Skeletal muscle tissue (tissue), 4 donors: ENCODE results near the gene PTPRG. TPM values are rescaled to one million over a fixed set of nuclear protein-coding genes. Genes with fewer than 3 reads are reported as not detected.

Experiments used
- H3K27ac ChIP-seq: one replicate; pipeline ENCODE4 v1.7.0; 2013; ENCODE audit warnings: mild to moderate bottlenecking, low read depth, low read length, inconsistent platforms
- H3K27me3 ChIP-seq, 3 donors: one replicate each; pipeline ENCODE4 v1.7.0; 2013; ENCODE audit warnings: low read length in 3 of 3; ENCODE audit not compliant: control insufficient read depth in 3 of 3, insufficient read depth in 3 of 3
- H3K36me3 ChIP-seq, 3 donors: one replicate each; pipeline ENCODE4 v1.7.0; 2013; ENCODE audit warnings: low read length in 3 of 3; ENCODE audit not compliant: control insufficient read depth in 3 of 3, insufficient read depth in 3 of 3
- H3K4me1 ChIP-seq, 3 donors: one replicate each; pipeline ENCODE4 v1.7.0; 2013; ENCODE audit warnings: low read length in 3 of 3, mild to moderate bottlenecking in 3 of 3; ENCODE audit not compliant: control insufficient read depth in 3 of 3, insufficient read depth in 3 of 3
- H3K4me3 ChIP-seq, 3 donors: one replicate each; pipeline ENCODE4 v1.7.0; 2013; ENCODE audit warnings: low read length in 3 of 3
- H3K9ac ChIP-seq, 3 donors: one replicate each; pipeline ENCODE4 v1.7.0; 2013; ENCODE audit warnings: low read length in 3 of 3, mild to moderate bottlenecking in 3 of 3, moderate library complexity in 2 of 3, low read depth in 1 of 3
- H3K9me3 ChIP-seq, 3 donors: one replicate each; pipeline ENCODE4 v1.7.0; 2013; ENCODE audit warnings: low read length in 3 of 3; ENCODE audit not compliant: control insufficient read depth in 3 of 3
- total RNA-seq: library from RNA; depleted of rRNA; stranded (reverse); fragments of >200 nt; gene quantifications from one replicate; pipeline ENCODE4 v1.2.3, GENCODE V29; 2014
- donor health status: Osteomylitis.

Gene PTPRG
- total RNA-seq, 1 donor from 2014 or later: 48.5 TPM

DNA sequence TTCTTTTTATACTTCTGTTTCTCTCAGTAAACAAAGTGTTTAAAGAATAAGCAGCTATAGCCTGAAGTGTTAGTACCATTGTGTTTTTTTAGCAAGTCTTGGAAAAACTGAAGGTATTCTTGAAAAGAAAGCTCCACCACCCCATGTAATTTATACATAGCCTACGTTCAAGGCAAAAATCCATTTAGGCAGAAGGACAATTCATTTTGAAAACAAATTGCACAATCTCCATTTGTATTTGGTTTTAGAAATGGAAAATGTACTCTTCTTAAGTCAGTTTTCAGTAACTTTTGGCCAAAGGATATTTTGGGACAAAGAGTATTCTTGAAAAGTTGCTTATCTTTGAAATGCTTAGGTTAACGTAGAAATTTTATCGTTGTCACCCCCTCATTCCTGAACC lies 34.5 kb downstream of the PTPRG start:
- no peak overlapping the region for H3K4me3 ChIP-seq
- no peaks in the 10 kb centered on the region for H3K9me3 ChIP-seq
- peaks cover 12 to 20% (median 14%) of the 10 kb centered on the region in 3 donors for H3K4me1 ChIP-seq
- no peaks in the 10 kb centered on the region for H3K36me3 ChIP-seq
- H3K27me3 ChIP-seq: no peaks in the 10 kb centered on the region
- no peak overlapping the region for H3K9ac ChIP-seq
- no peak overlapping the region for H3K27ac ChIP-seq

- Histone ChIP-seq H3K36me3 (no peaks in the 10 kb centered on the region), H3K27me3 (no peaks in the 10 kb centered on the region), H3K27ac (no peak overlapping the region), H3K9ac (no peak overlapping the region), H3K4me3 (no peak overlapping the region), H3K4me1 (peaks cover 14 to 18% (median 14%) of the 10 kb centered on the region in 3 donors), H3K9me3 (no peaks in the 10 kb centered on the region)
These were observed 36.5 kb downstream of the PTPRG start for GRCh38 chr3:61597906-61598305.

- H3K4me1 ChIP-seq: peaks cover 5 to 8% (median 6%) of the 10 kb centered on the region in 3 donors
- no peak overlapping the region for H3K4me3 ChIP-seq
- no peaks in the 10 kb centered on the region for H3K9me3 ChIP-seq
- H3K27me3 ChIP-seq: no peaks in the 10 kb centered on the region
- no peaks in the 10 kb centered on the region for H3K36me3 ChIP-seq
- H3K9ac ChIP-seq: no peak overlapping the region
- no peak overlapping the region for H3K27ac ChIP-seq
These were observed 38.8 kb downstream of the PTPRG start for GRCh38 chr3:61600195-61600594.

GRCh38 chr3:61601831-61602230 lies 40.5 kb downstream of the PTPRG start:
- Histone ChIP-seq H3K4me3 (no peak overlapping the region), H3K4me1 (peaks cover 2 to 5% (median 3%) of the 10 kb centered on the region in 3 donors), H3K27ac (no peak overlapping the region)

DNA sequence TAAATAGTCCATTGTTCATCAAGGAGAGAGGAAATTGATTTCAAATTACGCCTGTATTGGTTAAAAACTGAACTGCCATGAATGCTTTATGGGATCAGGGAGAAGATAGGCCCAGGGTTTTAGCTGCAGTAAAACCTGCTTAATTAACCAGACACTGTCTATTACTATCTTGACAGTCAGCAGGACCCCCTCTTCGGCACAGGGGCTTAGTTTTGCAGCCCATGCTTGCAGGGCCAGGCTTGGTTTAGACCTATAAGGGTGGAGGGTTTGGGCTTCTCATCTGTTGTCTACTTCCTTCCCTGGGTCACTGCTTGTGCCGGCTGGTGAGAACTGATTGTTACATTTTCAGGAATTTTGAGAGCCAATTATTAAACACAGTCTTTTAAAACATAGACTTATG lies 41.1 kb downstream of the PTPRG start:
- H3K9me3 ChIP-seq: no peaks in the 10 kb centered on the region
- no peaks in the 10 kb centered on the region for H3K27me3 ChIP-seq
- no peak overlapping the region for H3K27ac ChIP-seq
- no peaks in the 10 kb centered on the region for H3K36me3 ChIP-seq
- H3K4me3 ChIP-seq: no peak overlapping the region
- no peak overlapping the region for H3K9ac ChIP-seq
- peaks cover 2 to 5% (median 3%) of the 10 kb centered on the region in 3 donors for H3K4me1 ChIP-seq

More at GRCh38 chr3:61601831-61602230, 40.5 kb downstream of the PTPRG start:
- no peak overlapping the region for H3K9ac ChIP-seq
- no peaks in the 10 kb centered on the region for H3K27me3 ChIP-seq
- H3K36me3 ChIP-seq: no peaks in the 10 kb centered on the region
- H3K9me3 ChIP-seq: no peaks in the 10 kb centered on the region

DNA sequence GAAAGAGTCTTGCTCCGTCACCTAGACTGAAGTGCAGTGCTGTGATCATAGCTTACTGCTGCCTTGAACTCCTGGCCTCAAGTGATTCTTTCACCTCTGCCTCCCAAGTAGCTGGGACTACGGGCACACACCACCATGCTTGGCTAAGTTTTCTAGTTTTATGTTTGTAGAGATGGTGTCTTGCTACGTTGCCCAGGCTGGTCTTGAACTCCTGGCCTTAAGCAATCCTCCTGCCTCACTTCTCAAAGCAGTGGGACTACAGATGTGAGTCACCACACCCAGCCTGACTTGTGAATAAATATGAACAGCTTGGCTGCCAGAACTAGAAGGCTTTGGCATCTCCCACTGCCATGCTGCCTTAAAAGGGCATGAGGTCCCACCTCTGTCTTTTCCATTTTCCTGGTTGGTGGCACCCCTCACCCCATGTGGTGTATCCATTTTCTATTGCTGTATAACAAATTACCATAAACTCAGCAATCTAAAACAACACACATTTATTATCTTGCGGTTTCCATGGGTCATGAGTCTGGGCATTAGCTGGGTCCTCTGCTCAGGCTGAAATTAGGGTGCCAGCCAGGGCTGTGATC lies 44.3 kb downstream of the PTPRG start:
- Histone ChIP-seq H3K4me1 (peaks cover 0 to 3% (median 2%) of the 10 kb centered on the region in 3 donors), H3K9ac (no peak overlapping the region), H3K27ac (no peak overlapping the region), H3K27me3 (no peaks in the 10 kb centered on the region), H3K36me3 (no peaks in the 10 kb centered on the region), H3K9me3 (no peaks in the 10 kb centered on the region), H3K4me3 (no peak overlapping the region)

- Histone ChIP-seq H3K4me1 (peaks cover 0 to 3% (median 2%) of the 10 kb centered on the region in 3 donors), H3K36me3 (no peaks in the 10 kb centered on the region), H3K27ac (no peak overlapping the region), H3K4me3 (no peak overlapping the region), H3K27me3 (no peaks in the 10 kb centered on the region), H3K9ac (no peak overlapping the region), H3K9me3 (no peaks in the 10 kb centered on the region)
These were observed 44.8 kb downstream of the PTPRG start for GRCh38 chr3:61606196-61606595.

- H3K4me3 ChIP-seq: no peak overlapping the region
- H3K9ac ChIP-seq: no peak overlapping the region
- H3K27me3 ChIP-seq: no peaks in the 10 kb centered on the region
- no peak overlapping the region for H3K27ac ChIP-seq
- no peaks in the 10 kb centered on the region for H3K36me3 ChIP-seq
- H3K4me1 ChIP-seq: peaks cover 0 to 4% (median 3%) of the 10 kb centered on the region in 3 donors
- H3K9me3 ChIP-seq: no peaks in the 10 kb centered on the region
These were observed 46.7 kb downstream of the PTPRG start for GRCh38 chr3:61608072-61608471.

GRCh38 chr3:61608711-61609110 lies 47.3 kb downstream of the PTPRG start:
- no peak overlapping the region for H3K27ac ChIP-seq
- peaks cover 0 to 4% (median 3%) of the 10 kb centered on the region in 3 donors for H3K4me1 ChIP-seq

GRCh38 chr3:61610316-61610715 lies 48.9 kb downstream of the PTPRG start:
- H3K9ac ChIP-seq: no peak overlapping the region

More at GRCh38 chr3:61608711-61609110, 47.3 kb downstream of the PTPRG start:
- H3K4me3 ChIP-seq: no peak overlapping the region
- no peaks in the 10 kb centered on the region for H3K9me3 ChIP-seq
- no peaks in the 10 kb centered on the region for H3K27me3 ChIP-seq
- no peaks in the 10 kb centered on the region for H3K36me3 ChIP-seq
- no peak overlapping the region for H3K9ac ChIP-seq

More at GRCh38 chr3:61610316-61610715, 48.9 kb downstream of the PTPRG start:
- Histone ChIP-seq H3K36me3 (no peaks in the 10 kb centered on the region), H3K27me3 (no peaks in the 10 kb centered on the region), H3K9me3 (no peaks in the 10 kb centered on the region), H3K4me3 (no peak overlapping the region), H3K4me1 (peaks cover 0 to 4% (median 0%) of the 10 kb centered on the region in 3 donors), H3K27ac (no peak overlapping the region)
